ENCODE measurements around the gene ARHGEF7. TPM values are rescaled to one million over a fixed set of nuclear protein-coding genes. Genes with fewer than 3 reads are reported as not detected.

ARHGEF7 gene
- total RNA-seq, 4 donors from 2014 or later = 42.8 to 125 (median 61.1) TPM

DNA sequence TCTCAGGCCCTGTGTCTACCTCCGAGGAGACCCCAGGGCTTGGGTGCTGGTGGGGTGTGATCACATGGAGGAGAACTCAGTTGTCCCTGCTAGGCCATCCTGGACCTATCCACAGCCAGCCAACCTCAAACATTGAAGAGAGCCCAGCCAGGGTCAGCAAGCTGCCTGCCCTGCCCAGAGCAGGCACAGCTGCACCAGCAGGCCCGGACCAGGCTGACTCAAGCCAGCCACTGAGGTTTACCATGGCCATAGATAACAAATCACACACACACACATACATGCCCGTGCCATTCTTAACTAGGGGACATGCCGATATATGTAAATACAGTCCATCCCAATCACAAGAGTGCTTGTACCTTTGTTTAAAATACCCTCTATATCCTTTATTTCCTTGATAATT, 8.1 kb downstream of the ARHGEF7 start:
- H3K4me3 ChIP-seq (ENCODE audit: low read depth, poor library complexity, severe bottlenecking) = no peak overlapping the region
- no peak for DNase-seq (ENCODE audit: low spot score in 2 of 2)
- intact Hi-C loops (cut with DNase I; ENCODE audit: low total_unique reads) = no loop called here
- no peak for TF ChIP-seq POLR2A (IDR thresholded peaks at IDR 0.05)
- no peak for TF ChIP-seq CTCF (IDR thresholded peaks at IDR 0.05)
- 92 to 94% methylated on average over 4 of the region's 4 CpGs for WGBS, 2 donors

GRCh38 chr13:111123649-111124048, 8.5 kb downstream of the ARHGEF7 start:
- TF ChIP-seq CTCF (IDR thresholded peaks at IDR 0.05) (no peak), POLR2A (IDR thresholded peaks at IDR 0.05) (no peak)
- no peak for DNase-seq (ENCODE audit: low spot score in 2 of 2)
- H3K4me3 ChIP-seq (ENCODE audit: low read depth, poor library complexity, severe bottlenecking) = no peak overlapping the region
- intact Hi-C loops (cut with DNase I; ENCODE audit: low total_unique reads) = no loop called here
- 58 to 73% methylated on average over 7 to 8 of the region's 8 CpGs for WGBS, 2 donors

DNA sequence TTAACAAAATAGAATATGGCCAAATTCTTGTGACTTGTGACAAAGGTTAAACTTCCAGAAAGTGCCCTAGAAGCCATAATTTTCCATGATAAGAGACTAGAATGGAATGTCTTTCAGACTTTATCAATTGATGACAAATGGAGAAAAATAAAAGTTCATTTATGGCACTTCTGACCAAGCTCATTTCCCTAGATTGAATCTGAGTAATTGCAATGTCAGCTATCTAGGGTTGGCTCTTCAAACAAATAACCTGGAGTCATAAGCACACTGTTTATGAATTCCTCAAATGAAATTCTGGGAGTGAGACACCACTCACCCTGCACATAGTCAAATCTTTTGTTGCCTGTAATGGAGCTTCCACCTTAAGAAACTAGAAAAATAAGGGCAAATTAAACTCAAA, 11.4 kb downstream of the ARHGEF7 start:
- H3K4me3 ChIP-seq (ENCODE audit: low read depth, poor library complexity, severe bottlenecking) = no peak overlapping the region
- intact Hi-C loops (cut with DNase I; ENCODE audit: low total_unique reads) = no loop called here
- TF ChIP-seq POLR2A (IDR thresholded peaks at IDR 0.05) = no peak
- no peak for TF ChIP-seq CTCF (IDR thresholded peaks at IDR 0.05)
- DNase-seq (ENCODE audit: low spot score in 2 of 2) = no peak

DNA sequence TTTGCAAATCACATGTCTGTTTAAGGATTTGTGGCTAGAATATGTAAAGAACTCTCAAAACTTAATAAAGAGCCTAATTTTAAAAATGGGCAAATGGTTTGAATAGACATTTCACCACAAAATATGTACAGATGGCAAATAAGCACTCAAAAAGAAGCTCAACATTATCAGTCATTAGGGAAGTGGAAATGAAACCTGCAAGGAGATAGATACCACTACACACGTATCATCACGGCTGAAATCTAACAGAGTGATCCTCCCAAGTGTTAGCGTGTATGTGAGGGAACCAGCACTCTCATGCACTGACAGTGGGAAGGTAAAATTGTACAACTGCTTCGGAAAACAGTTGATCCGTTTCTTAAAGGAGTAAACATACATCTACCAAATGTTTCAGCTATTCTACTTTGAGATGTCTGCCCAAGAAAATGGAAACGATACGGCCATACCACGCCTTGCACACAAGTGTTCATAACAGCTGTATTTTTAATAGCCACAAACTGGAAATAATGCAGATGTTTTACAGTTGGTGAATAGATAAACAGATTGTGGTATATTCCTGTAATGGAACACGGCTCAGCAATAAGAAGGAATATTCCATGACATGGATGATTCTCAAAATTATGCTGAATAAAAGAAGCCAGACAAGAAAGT, 14.5 kb downstream of the ARHGEF7 start:
- no peak overlapping the region for H3K4me3 ChIP-seq (ENCODE audit: low read depth, poor library complexity, severe bottlenecking)
- TF ChIP-seq POLR2A (IDR thresholded peaks at IDR 0.05) = no peak
- TF ChIP-seq CTCF (IDR thresholded peaks at IDR 0.05) = no peak
- 83 to 84% methylated on average over 9 of the region's 9 CpGs for WGBS, 2 donors
- intact Hi-C loops (cut with DNase I; ENCODE audit: low total_unique reads) = no loop called here
- no peak for DNase-seq (ENCODE audit: low spot score in 2 of 2)

- intact Hi-C loops (cut with DNase I; ENCODE audit: low total_unique reads) = no loop called here
- WGBS, 2 donors = 81 to 83% methylated on average over 5 of the region's 5 CpGs
- H3K4me3 ChIP-seq (ENCODE audit: low read depth, poor library complexity, severe bottlenecking) = no peak overlapping the region
- DNase-seq (ENCODE audit: low spot score in 2 of 2) = no peak
- no peak for TF ChIP-seq POLR2A (IDR thresholded peaks at IDR 0.05)
- no peak for TF ChIP-seq CTCF (IDR thresholded peaks at IDR 0.05)
These were observed 15.0 kb downstream of the ARHGEF7 start for GRCh38 chr13:111130116-111130508.

- intact Hi-C loops (cut with DNase I; ENCODE audit: low total_unique reads) = no loop called here
- no peak for DNase-seq (ENCODE audit: low spot score in 2 of 2)
- H3K4me3 ChIP-seq (ENCODE audit: low read depth, poor library complexity, severe bottlenecking) = no peak overlapping the region
- 88 to 90% methylated on average over 10 of the region's 10 CpGs for WGBS, 2 donors
- no peak for TF ChIP-seq CTCF (IDR thresholded peaks at IDR 0.05)
- no peak for TF ChIP-seq POLR2A (IDR thresholded peaks at IDR 0.05)
These were observed 15.9 kb downstream of the ARHGEF7 start for GRCh38 chr13:111131048-111131447.

All from lower leg skin (tissue), 4 donors.